A673 (cell line): ENCODE measurements around the gene COMMD3.
A peak's percentile ranks its signal among the peaks of the same experiment; 100 is the strongest.

Experiments used
- EZH2 ChIP-seq: fragments of 200-600 bp; sonication (generic); IDR thresholded peaks from 2 replicates; pipeline ENCODE4 v1.6.1; 2017; ENCODE audit warnings: borderline replicate concordance, low read depth, mild to moderate bottlenecking, mixed read lengths, antibody characterized with exemption, low read length; ENCODE audit not compliant: poor library complexity, severe bottlenecking
- TF ChIP-seq, protein P1 (sequence below): fragments of 300-800, 200-600 bp; sonication (generic); conservative IDR thresholded peaks from 2 replicates; pipeline ENCODE4 v1.5.1; 2017; ENCODE audit warnings: low read depth, mild to moderate bottlenecking, antibody characterized with exemption, low read length, moderate library complexity, mixed read lengths

DNA sequence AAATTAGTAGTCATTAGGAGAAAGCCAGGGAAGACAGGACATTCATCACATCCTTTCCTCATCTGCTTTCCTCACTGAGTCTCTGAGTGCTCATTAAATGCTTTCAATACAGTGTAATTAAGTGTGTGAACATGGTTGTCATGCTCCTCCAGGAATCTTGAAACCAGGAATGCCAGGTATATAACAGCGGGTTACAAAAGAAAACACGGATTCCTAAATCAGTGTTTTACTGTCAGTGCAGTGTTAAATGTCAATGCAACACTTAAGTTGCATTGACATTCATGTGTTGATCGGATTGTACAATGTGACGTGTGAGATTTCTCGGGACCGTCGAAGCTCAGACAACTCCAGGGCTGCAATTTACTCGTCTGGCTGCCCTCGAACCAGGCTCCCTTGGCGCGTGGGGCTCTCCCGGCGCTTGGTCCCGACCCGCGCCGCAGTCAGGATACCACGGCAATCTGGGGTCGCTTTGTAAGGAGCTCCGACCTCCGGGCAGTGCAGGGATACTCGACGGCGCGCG lies 28.7 kb downstream of the COMMD3 start:
- TF ChIP-seq, protein P1, sequence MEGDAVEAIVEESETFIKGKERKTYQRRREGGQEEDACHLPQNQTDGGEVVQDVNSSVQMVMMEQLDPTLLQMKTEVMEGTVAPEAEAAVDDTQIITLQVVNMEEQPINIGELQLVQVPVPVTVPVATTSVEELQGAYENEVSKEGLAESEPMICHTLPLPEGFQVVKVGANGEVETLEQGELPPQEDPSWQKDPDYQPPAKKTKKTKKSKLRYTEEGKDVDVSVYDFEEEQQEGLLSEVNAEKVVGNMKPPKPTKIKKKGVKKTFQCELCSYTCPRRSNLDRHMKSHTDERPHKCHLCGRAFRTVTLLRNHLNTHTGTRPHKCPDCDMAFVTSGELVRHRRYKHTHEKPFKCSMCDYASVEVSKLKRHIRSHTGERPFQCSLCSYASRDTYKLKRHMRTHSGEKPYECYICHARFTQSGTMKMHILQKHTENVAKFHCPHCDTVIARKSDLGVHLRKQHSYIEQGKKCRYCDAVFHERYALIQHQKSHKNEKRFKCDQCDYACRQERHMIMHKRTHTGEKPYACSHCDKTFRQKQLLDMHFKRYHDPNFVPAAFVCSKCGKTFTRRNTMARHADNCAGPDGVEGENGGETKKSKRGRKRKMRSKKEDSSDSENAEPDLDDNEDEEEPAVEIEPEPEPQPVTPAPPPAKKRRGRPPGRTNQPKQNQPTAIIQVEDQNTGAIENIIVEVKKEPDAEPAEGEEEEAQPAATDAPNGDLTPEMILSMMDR = no peak
- peak; percentile 83 for TF ChIP-seq EZH2
